ENCODE results near the gene CACNG5.

CACNG5 gene

DNA sequence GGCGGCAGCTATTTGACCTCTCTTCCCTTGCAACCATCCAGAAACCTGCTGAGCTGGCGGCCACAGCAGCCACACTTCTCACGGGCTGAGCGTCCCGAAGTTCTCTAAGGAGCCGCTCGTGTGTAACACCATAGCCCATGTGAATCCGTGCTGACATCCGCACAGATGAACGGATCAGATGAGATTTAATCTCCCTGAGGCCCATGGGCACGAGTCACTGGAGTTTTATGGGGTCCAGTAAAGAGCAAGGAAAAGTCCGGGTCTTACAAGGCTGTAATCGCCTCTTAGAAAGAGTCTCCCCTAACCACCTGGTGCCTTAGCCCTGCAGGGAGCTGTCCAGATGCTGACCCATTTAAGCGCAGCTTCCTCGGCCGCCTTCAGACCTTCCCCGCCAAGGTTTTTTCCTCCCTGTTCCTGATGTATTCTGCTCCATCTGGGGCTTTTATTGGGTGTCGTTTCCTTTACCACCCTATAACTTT is 5.5 kb upstream of the CACNG5 start:
- no peak for DNase-seq

DNA sequence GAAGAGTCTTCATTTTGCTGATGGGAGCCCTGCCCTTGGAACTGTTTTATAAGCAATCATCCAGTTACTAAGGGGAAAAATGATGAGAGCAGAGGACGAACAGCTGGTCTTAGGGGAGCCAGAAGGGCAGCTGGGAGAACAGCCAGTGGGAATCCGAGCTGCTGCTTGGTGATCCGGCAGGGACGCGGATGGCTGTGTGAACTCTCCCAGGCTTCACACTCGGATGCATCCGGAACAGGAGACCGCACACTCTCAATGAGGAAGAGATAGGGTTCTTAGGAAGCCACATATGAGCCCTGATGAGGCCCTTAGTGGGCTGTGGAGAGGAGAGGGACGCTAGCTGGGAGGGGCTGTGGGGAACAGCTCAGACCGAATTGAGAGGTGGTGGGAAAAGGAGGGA is 5.0 kb upstream of the CACNG5 start:
- DNase-seq = no peak

DNA sequence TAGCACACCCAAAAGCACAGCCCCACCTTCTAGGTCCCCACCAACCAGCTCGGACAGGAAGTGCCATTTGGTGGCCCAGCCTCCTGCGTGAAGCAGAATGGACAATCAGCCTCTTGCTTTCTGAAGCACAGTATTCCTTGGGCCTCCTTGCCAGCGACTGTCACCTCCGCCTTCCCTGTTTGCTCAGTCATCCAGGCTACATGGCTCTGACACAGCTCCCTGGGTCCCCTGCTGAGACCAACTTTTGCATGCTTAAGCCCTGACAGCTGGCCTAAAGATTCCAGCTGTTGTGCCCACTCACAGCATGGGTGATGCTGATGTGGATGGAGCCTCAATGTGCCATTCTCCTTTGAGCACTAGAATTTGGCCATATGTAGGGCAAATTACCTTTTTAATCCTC is 4.5 kb upstream of the CACNG5 start:
- no peak for DNase-seq

DNA sequence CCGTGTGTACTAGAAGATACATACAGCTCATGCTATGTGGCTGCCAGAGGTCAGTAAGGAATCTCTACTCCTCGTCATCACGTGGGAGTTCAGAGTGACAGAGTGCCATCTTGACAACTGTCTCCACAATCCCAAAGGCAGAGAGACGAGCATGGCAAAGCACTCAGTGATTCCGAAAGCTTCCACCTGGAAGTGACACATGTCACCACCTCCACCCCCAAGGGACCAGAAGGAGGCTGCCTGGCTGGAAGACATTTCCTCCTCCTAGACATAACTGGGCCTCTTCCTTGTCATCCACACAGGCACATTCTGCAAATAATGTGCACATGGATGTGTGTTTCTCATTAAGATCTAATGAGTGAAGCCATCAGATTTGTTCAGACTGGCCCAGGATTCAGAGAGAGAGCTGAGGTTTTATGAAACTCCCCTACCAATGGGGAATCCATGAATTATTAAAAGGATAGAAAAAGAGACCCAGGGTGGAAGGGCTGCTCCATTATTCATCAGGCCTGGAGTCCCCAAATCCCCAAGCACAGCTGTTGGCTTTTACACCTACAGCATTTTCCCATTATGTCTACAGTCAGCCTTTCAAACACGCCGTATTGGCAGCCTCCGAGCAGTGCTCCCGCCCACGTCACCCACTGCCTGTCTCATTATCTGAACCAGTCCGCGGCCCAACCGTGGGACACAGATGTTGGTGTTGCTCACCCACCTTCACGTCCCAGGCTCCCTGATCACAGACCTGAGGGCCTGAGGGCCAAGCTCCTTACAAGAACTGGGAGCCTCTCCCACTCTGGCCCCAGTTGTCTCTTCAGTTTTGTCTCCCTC is 3.3 kb upstream of the CACNG5 start:
- no peak for DNase-seq

DNA sequence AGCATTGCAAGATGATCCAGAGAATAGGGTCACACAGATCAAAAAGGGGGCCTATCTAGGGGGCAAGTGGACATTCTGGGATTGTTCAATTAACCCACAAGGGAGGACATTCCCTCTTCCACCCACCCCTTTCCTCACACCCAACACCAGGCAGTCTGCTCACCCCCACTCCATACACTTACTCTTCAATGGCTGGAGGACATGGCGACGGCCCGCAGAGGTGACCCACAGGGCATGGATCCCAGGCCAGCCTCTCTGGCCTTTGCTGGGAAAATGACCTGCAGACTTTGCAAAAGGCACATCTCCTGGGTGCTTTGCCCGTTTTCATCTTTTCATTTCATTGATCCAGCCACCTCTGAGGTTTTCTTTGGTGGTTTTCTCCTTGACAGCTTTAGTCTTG is 1.7 kb upstream of the CACNG5 start:
- DNase-seq = no peak

DNA sequence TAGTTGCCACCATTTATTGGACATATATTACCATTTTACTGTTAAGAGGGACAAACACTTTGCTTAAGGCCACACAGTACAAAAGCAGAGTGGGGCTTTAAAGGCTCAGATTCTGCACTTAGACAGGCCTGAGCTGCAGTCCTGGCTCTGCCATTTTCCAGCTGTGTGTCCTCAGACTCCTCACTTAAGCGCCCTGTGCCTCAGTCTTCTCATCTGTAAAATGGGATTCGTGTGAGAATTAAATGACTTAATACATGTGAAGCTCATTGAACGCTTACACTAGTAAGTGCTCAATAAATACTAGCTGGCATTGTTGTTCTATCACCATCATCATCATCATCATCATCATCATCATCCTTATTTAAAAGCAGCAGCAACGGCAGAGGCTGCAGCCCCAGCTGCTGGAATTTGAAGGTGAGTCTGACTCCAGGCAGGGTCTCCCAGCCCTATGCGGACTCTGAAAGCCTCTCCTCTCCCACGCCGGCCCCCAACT is 445 bp upstream of the CACNG5 start:
- DNase-seq = no peak

DNA sequence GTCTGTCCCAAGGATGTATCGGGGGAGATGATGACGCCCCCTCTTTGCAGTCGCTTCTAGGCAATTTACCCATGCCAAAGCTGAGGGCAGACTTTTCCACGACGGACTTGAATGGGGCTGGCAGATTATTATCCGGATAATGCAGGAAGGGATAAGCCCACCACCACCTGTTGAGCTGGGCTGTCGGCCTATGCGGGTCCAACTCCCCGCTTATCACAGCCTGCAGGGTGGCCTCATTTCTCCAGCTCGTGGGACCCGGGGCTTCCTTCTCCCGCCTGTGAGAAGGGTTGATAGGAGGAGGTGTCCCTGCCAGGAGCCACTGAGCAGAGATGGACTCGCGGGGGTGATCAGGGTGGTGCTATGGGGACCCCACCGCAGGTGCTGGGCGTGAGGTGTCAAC is 559 bp downstream of the CACNG5 start:
- DNase-seq = no peak

DNA sequence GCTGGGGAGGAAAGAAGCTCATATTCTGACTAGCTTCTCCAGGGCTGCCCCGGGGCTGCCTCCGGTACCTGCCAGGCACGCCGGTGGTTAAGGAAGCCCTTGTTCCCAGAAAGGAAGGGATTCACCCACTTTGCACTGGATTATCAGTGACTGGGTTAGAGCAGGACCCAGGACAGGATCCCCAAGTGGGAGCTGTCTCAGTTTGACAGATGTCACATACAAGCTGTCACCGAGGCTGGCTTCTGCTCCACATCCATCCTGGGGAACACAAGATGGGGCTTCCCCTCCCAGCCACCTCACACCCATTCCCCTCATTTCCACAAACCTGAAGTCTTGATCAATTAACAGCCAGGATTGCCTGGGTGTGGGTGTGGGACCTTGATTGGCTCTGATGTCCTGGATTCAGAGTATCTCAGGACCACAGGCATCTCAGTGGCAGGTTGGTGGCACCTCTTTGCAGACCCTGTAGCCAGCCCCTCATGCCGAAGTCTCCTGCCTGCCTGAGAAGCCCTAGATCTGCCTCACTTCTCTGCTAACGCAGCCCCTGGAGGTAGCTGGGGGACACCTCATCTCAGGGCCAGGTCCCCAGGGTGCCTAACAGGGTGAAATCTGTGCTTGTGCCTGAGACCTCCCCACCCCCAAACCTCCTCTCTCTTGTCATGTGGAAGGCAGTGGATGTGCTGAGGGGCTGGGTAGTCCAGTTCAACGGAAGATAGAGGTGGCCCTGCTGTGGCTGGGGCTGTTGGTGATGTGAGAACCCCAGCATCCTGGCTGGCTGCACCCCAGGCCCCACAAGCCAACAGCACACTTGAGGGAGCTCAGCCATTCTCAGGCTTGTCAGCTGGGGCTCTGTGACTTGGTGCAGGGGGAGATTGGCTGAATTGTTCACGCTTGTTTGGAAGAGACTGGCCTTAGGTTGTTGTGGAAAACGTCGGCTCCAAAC is 1.4 kb downstream of the CACNG5 start:
- DNase-seq = no peak

DNA sequence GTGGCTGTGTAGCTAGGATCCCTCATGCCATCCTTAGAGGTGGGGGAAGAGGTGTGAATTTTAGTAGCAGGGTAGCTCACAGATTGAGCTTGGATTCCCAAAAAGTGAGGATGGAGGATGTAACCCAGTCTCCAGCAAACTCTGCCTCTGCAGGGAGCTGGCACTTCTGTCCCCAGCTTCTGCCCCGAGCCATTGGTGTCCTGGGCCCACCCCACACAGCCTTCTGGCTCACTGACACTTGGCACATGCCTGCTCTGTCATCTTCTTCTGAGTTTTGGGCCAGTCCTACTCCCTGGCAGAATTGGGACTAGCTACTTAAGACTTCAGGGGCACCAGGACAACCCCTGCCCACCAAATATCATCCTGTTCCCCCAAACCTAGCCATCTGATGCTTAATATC is 2.3 kb downstream of the CACNG5 start:
- DNase-seq = no peak

DNA sequence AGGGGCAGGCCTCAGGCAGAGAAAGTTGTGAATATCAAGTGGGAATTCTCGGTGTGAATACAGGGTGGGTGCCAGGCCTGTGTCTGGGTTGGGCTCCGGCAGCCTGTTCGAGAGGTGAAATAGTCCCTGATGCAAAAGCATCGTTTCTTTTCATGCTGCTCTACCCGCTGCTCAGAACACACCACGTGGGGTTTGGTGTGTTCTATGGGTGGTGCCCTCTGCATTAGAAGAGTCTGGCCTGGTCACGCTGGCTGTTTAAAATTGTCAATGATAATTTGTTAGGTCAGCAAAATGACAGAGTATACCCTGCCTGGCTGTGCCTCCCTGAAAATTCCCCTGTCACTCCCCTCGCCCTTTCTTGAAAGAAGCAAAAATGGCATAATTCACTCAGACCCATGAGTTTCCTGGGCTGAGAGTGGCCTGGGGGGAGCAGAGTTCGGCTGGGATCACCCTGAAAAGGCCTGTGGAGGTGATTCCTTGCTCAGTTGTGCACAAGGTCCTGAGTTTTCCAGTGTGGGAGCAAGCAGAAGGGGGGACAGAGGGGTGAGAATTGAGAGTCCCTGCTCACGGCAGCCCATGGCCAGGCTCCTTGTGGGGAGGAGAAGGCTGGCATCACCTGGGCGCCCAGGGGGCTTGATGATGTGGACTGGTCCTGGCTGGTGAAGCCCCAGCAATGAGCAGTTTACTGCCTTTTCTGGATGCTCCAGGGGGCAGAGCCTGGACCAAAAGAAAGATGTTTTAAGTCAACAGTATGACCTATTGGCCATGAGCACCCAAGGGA is 3.2 kb downstream of the CACNG5 start:
- no peak for DNase-seq

DNA sequence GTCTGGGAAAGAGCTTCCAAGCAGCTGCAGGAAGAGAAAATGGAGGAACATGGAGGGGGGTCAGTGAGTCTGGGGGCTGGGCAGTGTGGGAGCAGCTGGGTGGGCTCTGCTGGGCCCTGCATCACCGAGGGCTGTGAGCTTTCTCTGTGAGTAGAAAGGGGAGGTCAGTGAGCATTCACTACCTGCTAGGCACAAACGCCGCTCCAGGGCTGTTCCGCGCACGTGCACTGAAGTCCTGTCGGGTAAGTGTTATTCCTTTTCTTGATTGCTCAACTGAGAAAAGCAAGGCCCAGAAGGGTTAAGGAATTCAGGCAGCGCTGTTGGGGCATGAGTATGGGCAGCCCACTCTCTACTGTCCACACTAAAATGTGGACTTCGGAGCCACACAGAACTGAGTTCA is 4.7 kb downstream of the CACNG5 start:
- DNase-seq = no peak

DNA sequence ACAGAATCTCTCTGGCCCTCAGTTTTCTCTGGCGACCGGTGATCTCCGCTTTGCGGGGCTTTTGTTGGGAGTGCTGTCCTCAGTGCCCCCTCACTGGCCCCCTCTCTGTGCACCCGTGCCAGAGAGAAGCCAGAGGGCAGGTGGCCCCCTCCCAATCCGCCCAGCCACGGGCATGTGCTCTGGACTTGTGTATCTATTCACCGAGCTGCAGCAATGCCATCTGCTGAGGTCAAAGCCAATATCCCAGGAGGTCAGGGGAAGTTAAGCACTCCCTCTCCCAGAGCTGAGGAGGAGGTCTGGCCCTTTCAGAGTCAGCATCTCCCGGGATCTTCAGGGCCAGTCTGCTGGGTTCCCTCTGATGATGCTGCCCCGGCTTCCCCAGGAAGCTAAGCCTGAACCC is 5.1 kb downstream of the CACNG5 start:
- no peak for DNase-seq

DNA sequence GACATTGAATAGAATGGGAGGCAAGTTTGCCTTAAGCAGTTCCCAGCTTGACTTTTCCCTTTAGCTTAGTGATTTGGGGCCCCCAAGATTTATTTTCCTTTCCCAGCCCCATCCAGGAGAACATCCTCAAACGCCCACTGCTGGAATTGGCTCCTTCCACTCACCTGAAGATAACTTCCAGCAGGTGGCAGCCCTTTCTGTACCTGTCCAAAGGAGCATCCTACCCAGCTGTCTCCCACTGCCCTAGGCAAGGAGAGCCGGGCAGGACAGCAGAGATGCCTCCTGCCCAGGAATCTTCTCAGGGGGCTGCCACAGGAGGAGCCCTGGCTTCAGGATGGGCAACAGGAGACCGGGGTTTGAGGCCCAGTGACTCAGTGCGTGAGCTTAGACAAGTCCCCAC is 6.4 kb downstream of the CACNG5 start:
- DNase-seq = no peak

DNA sequence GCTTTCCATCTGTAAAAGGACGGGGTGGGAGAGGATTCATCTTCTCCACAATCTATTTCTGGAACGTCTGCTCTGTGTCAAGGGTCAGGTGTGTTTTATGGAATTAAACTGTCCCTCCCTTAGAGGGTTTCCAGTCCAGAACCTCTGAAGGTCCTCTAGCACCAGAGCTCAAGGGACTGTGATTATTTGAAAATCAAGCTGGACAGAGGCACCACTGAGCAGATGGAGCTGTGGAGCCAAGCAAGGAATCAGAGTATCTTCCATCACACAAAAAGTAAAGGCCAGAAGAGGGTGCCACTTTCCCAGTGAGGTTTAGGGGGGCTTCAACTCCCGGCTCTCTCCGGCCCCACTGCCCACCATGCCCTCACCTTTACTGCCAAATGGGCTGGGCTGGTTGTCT is 6.8 kb downstream of the CACNG5 start:
- no peak for DNase-seq

DNA sequence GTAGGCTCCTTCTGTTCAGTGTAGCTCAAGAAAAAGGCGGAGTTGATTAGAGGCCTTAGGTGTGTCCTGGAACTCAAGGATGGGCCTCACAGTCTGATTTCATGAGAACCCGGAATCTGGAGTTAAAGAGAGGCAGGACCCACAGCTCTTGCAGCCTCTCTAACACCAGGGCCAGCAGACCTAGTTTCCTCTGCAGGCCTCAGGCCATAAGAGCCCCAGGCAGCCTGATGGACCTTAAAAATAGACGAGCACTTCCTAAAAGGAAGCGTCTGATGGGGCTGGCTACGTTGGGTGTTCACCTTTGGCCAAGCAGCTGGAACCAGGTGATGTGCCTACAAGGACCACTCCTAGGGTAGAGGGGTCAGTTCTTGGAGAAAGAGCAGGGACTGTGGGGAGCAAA is 7.6 kb downstream of the CACNG5 start:
- DNase-seq = no peak

DNA sequence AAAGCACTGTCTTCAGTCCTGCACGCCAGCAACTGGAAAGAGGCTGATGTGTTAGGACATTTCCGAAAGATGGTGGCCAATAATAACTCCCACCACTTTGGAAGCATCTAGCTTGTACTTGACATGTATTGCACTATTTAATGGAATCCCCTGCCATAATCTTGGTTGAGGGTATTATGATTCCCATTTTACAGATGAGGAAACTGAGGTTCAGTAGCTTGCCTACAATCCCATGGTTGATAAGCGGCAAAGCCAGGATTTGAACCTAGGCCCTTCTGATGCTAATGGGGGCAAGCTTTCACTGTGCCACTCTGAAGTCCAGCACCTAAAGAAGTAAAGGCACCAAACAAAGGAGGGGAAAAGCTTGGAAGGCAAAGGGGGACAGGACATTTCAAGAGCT is 8.0 kb downstream of the CACNG5 start:
- no peak for DNase-seq

DNA sequence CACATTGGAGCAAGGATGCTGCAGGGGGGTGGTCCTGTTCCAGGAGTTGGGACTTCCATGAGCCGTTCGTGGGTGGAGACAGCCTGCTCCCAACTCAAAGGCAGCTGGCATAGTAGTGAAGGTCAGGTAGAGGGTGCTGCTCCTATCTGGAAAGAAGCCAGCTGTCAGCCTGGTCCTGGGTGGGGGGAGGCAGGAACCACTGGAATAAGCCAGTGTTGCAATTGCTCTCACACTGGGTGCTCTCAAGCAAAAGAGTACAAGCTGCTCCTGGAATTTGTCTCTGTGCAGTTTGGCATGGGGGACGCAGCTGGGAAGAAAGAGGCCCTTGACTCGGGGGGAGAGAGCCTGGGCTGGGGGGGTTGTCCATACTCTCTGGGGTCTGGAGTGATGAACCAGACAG is 8.7 kb downstream of the CACNG5 start:
- DNase-seq = no peak

DNA sequence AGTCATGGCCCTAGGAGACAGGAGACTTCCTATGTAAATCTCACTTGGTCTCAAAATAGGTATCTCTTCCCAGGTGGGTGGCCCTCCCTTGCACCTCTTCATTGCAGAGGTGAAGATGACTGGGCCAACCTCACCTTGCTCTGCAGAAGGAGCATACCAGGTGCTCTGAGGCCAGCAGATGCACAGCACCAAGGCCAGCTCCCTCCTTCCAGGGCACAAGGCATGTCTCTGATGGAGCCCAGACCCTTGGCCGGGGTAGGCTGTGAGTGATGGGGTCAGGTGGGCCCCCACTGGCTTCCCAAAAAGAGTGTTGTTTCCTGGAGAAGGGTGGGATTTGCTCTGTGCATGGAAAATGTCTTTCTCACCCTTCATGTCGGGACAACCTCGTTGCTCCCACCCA is 12.8 kb downstream of the CACNG5 start:
- no peak for DNase-seq

DNA sequence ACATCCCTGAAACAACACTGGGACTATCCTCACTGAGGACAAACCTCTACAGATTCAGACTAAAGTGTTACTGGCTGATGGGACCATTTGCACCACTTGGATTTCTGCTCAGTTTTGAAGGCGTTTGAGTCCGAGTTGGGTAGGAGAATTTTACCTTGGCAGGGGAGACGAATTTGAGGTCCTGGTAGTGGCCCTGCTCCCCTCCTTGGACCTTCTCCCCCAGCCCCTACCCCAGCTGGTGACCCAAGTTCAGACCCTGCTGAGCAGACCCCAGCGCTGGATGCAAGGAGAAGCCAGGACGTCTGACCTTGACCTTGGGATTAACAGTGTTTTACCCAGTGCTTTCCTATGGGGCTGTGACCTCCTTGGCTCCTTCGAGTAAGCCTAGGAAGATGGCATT is 13.6 kb downstream of the CACNG5 start:
- no peak for DNase-seq

DNA sequence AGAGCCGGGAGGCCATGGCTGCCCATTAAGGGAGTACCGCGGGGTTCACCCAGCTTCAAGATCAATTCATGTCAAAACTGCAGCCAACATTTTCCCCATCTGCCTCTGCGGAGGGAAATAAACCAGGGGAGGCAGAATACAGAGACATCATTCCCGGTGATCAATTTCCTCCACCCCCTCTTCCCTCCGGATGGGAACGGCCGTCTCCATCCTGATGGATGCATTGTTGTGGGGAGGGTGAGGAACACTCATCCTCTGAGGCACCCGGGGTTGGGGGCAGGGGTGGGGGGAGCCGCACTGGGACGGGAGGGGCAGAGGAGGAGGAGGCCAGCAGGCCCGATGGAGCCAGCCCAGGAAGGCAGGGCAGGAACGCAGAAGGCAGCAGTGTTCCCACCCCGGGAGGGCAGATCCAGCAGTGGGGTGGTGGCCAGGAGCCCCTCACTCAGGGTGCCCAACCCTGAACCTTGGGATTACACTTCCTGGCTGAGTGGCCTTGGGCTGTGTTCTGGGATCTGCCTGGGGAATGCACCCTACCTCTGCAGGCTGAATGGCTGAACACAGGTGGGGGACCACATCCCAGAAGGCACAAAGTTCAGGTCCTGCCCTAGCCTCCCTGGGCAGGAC is 14.2 kb downstream of the CACNG5 start:
- DNase-seq = no peak

DNA sequence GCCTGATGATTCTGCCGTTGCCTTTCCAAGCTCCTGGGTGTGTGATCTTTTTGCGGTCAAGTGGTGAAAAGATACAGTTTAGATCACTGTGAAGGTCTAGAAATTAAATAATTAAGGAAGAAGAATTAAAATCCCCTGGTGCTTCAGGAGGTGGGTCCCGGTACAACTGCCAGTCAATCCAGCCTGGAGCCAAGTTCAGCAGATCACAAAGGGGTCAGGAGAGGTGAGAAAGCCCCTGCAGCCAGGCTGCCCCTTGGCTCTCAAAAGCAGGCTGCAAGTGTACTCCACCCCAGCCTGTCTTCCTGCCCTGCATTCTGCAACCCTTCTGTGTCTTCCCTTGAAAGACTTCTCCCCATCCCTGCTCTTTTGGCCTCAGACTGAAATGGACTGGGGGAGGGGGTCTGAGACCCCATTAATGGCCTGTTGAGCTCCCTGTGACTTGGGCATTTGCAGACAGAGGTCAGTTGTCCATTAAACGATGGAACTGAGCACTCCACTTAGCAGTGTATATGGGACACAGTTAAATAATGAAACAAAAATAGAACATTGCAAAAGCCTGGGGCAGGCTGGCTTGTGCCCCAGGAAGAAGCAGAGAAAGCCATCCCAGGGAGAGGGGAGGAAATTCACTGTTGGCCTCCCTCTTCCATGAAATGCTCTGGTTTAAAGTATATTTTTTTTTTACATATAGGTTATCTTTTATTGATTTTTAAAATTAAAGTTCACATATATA is 15.1 kb downstream of the CACNG5 start:
- DNase-seq = no peak

DNA sequence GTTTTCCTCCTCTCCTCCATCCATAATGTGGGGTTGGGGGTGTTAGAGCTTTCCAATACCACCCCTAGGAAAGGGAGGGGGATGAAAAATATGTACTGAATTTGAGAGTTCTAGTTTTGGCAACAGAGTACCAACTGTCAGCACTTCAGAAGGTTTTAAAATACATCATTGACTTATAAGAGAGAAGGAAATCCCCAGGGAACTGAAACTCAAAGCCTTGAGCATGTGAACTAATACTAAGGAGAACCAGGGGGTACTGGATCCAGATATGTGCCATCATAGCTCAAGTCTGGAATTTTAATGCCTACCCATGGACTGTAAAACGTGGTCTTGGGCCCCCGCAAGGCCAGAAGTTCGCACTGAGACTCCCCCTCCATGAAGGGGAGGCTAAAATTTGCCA is 15.8 kb downstream of the CACNG5 start:
- DNase-seq = no peak
